GM23248 (cell line): ENCODE measurements around the gene BEAN1.

Source experiments
- EZH2 ChIP-seq: fragments of 200-600 bp; sonication (generic); IDR thresholded peaks from 2 replicates; pipeline ENCODE4 v1.6.1; 2018; ENCODE audit warnings: antibody characterized with exemption, mild to moderate bottlenecking; ENCODE audit not compliant: insufficient read depth, poor library complexity, severe bottlenecking
- EZH2phosphoT487 ChIP-seq: fragments of 200-600 bp; sonication (generic); IDR thresholded peaks from 2 replicates; pipeline ENCODE4 v1.6.1; 2018; ENCODE audit warnings: antibody characterized with exemption, moderate library complexity, mild to moderate bottlenecking, low read depth; ENCODE audit not compliant: insufficient read depth

GRCh38 chr16:66416136-66416535 lies 11.0 kb upstream of the BEAN1 start:
- no peak for TF ChIP-seq EZH2phosphoT487
- no peak for TF ChIP-seq EZH2
